Gastroesophageal sphincter (tissue), 3 donors: ENCODE results near the gene IQGAP1.
"Not testable (repeated sequence)": the region's sequence is repeated elsewhere in the genome, so short reads cannot be mapped to it uniquely, and the experiment has no call there.

Source experiments
- CTCF ChIP-seq, 4 experiments: fragments of 200-600 bp in 2 of 4; fragments of 450-650 bp in 2 of 4; sonication (generic) in 1 of 4; IDR thresholded peaks; one replicate each; pipeline ENCODE4 v1.5.1; 2017 to 2019; ENCODE audit warnings: antibody characterized with exemption in 4 of 4, mild to moderate bottlenecking in 2 of 4, moderate library complexity in 2 of 4
- EP300 ChIP-seq: sonication (generic); formaldehyde crosslinking; IDR thresholded peaks from one replicate; pipeline ENCODE4 v1.6.1; 2017; ENCODE audit warnings: antibody characterized with exemption, mild to moderate bottlenecking
- POLR2A ChIP-seq, 2 donors: fragments of 450-650 bp; IDR thresholded peaks; one replicate each; pipeline ENCODE4 v1.6.1; 2017; ENCODE audit warnings: antibody characterized with exemption in 2 of 2, mild to moderate bottlenecking in 2 of 2, moderate library complexity in 1 of 2

DNA sequence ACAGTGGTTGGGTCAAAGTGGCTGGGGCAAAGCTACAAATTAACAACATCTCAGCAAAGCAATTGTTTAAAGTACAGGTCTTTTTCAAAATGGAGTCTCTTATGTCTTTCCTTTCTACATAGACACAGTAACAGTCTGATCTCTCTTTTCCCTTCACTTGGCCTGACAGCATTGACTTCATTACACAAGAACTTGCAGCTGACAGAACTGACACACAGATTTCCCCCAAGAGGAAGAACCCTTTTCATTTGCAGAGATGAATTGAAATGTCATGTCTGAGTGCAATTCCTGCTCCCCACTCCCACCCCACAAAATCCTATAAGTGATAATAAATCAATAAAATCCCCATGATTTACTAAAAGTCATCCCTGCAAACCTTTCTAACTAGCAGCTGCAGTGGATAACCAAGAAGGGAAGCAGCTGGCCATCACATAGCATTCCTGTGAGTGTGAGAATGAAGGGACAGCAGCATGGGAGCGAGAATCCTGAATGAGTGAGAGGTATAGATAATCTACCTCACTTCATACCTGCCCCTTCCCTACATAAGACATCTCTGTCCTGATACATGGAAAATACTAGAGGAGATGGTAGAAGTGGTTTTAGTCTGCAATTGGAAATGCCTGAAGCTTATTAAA is 40.5 kb upstream of the IQGAP1 start:
- TF ChIP-seq CTCF (IDR thresholded peaks at IDR 0.05); EP300; POLR2A (IDR thresholded peaks at IDR 0.05): not testable (repeated sequence)
